ENCODE results near the gene SLC1A7. TPM values are rescaled to one million over a fixed set of nuclear protein-coding genes. Genes with fewer than 3 reads are reported as not detected.

Gene SLC1A7
- total and polyA plus RNA-seq, 2 of the 13 experiments (the other 11 are each of a cell fraction or from before 2014, with no cell fraction given) = 0.04 to 2.0 TPM

GRCh38 chr1:53089478-53090226 is 52.8 kb downstream of the SLC1A7 start (continued):
- TF ChIP-seq ZHX2 (IDR thresholded peaks at IDR 0.05; ENCODE audit: low read depth) = 0 out of 2 replicates have a peak, but pooled peaks have one; percentile 48
- TF ChIP-seq ZHX2 (CRISPR knock-in tag; IDR thresholded peaks at IDR 0.05; ENCODE audit: borderline replicate concordance) = no peak
- TF ChIP-seq ZNF451 (CRISPR knock-in tag; IDR thresholded peaks at IDR 0.05) = peak; percentile 71
- TF ChIP-seq SAP130 (CRISPR knock-in tag; IDR thresholded peaks at IDR 0.05; ENCODE audit: low read depth) = peak; percentile 85
- TF ChIP-seq NR1H2 (CRISPR knock-in tag; IDR thresholded peaks at IDR 0.05; ENCODE audit: borderline replicate concordance, low read depth) = no peak; the same call in 1 of the 2 replicates
- no peak for TF ChIP-seq ZNF513 (CRISPR knock-in tag; conservative IDR thresholded peaks at IDR 0.05)
- TF ChIP-seq ZC3H13 (CRISPR knock-in tag; IDR thresholded peaks at IDR 0.05) = peak; percentile 70; the same call in 1 of the 2 replicates
- TF ChIP-seq ZNF329 (CRISPR knock-in tag; IDR thresholded peaks at IDR 0.05; ENCODE audit: low read depth) = 0 out of 2 replicates have a peak, but pooled peaks have one; percentile 46
- TF ChIP-seq ZNF121 (CRISPR knock-in tag; IDR thresholded peaks at IDR 0.05) = peak; percentile 95
- 0 out of 2 replicates have a peak, but pooled peaks have one; percentile 19 for TF ChIP-seq ZNF143 (CRISPR knock-in tag; IDR thresholded peaks at IDR 0.05)
- peak; percentile 72; the same call in 1 of the 2 replicates for TF ChIP-seq ZSCAN9 (CRISPR knock-in tag; IDR thresholded peaks at IDR 0.05; ENCODE audit: borderline replicate concordance)
- 0 out of 2 replicates have a peak, but pooled peaks have one; percentile 42 for TF ChIP-seq RERE (CRISPR knock-in tag; IDR thresholded peaks at IDR 0.05; ENCODE audit: low read depth)
- no peak for TF ChIP-seq SRSF1 (optimal IDR thresholded peaks at IDR 0.05; ENCODE audit: low read depth, low read length)

Data from HepG2 (cell line).